ENCODE measurements around the gene INPP5F. TPM values are rescaled to one million over a fixed set of nuclear protein-coding genes. Genes with fewer than 3 reads are reported as not detected.

The INPP5F gene
- total and polyA plus RNA-seq, 2 experiments from 2014 or later, result 41.4 to 86.0 TPM

- H3K27me3 Mint-ChIP-seq (ENCODE audit: insufficient read depth, low read depth, poor library complexity), result no peaks in the 10 kb centered on the region
- H2AFZ ChIP-seq, result no peak overlapping the region
- peak; percentile 72 for DNase-seq (ENCODE audit: low spot score)
- H4K20me1 ChIP-seq (replicated peaks; ENCODE audit: insufficient read depth), result peaks cover 6% of the 10 kb centered on the region
- H3K4me3 Mint-ChIP-seq, result no peak overlapping the region
- peaks cover 4% of the 10 kb centered on the region; the same call in 2 of the 3 replicates for H3K9me3 Mint-ChIP-seq
- no peak for ATAC-seq
- H3K9me2 ChIP-seq (ENCODE audit: insufficient read depth), result no peaks in the 10 kb centered on the region
- H3K79me2 ChIP-seq (replicated peaks; ENCODE audit: insufficient read depth), result peaks cover 73% of the 10 kb centered on the region
- no peak for TF ChIP-seq EZH2 (IDR thresholded peaks at IDR 0.05; ENCODE audit: low read depth, unreplicated experiment)
- no peak for TF ChIP-seq ZNF114 (CRISPR knock-in tag; IDR thresholded peaks at IDR 0.05)
- no peak for TF ChIP-seq STAT1 (IDR thresholded peaks at IDR 0.05; ENCODE audit: unreplicated experiment)
- TF ChIP-seq ZNF331 (CRISPR knock-in tag; IDR thresholded peaks at IDR 0.05; ENCODE audit: low read depth), result no peak
- TF ChIP-seq CTCF (conservative IDR thresholded peaks at IDR 0.05; ENCODE audit: low read depth in 2 of 2), result peak in 1 of 2 experiments; percentile 83
- H3K4me1 Mint-ChIP-seq, result peaks cover 17% of the 10 kb centered on the region
- no peaks in the 10 kb centered on the region for H3K27me3 ChIP-seq (ENCODE audit: insufficient read depth)
- no peak overlapping the region for H3K4me2 ChIP-seq
- no peak overlapping the region for H3K27ac Mint-ChIP-seq
- 0 out of 2 replicates have a peak overlapping the region, but pooled peaks have one; percentile 2 for H3K27ac ChIP-seq (ENCODE audit: low read depth)
- no peaks in the 10 kb centered on the region for H3F3A ChIP-seq (replicated peaks; ENCODE audit: low read depth)
- H3K36me3 ChIP-seq (ENCODE audit: insufficient read depth), result peaks cover 8% of the 10 kb centered on the region
- peaks cover 15% of the 10 kb centered on the region; the same call in 1 of the 2 replicates for H3K4me1 ChIP-seq (ENCODE audit: insufficient read depth)
- H3K4me3 ChIP-seq, result no peak overlapping the region
- H3K36me3 Mint-ChIP-seq (ENCODE audit: low read depth), result peaks cover 42% of the 10 kb centered on the region
These were observed 133.8 kb downstream of the INPP5F start for GRCh38 chr10:119859420-119860258.

GRCh38 chr10:119860866-119861607, 135.2 kb downstream of the INPP5F start:
- no peaks in the 10 kb centered on the region for H3K27me3 ChIP-seq (ENCODE audit: insufficient read depth)
- peak overlapping the region; percentile 60; the same call in 1 of the 2 replicates for H3K27ac Mint-ChIP-seq

More at GRCh38 chr10:119860866-119861607, 135.2 kb downstream of the INPP5F start:
- TF ChIP-seq EZH2phosphoT487 (IDR thresholded peaks at IDR 0.05; ENCODE audit: unreplicated experiment), result no peak
- Mint-ChIP-seq H3K36me3 (ENCODE audit: low read depth) (peaks cover 43% of the 10 kb centered on the region), H3K27me3 (ENCODE audit: insufficient read depth, low read depth, poor library complexity) (no peaks in the 10 kb centered on the region), H3K9me3 (peaks cover 4% of the 10 kb centered on the region; the same call in 2 of the 3 replicates), H3K4me1 (peaks cover 17% of the 10 kb centered on the region), H3K4me3 (no peak overlapping the region; the same call in 2 of the 3 replicates)
- H3K4me3 ChIP-seq, result peak overlapping the region; percentile 22; the same call in 1 of the 2 replicates
- H3K4me1 ChIP-seq (ENCODE audit: insufficient read depth), result peaks cover 15% of the 10 kb centered on the region; the same call in 1 of the 2 replicates
- H3K9me2 ChIP-seq (ENCODE audit: insufficient read depth), result no peaks in the 10 kb centered on the region
- peak overlapping the region; percentile 49 for H3K4me2 ChIP-seq
- H4K20me1 ChIP-seq (replicated peaks; ENCODE audit: insufficient read depth), result peaks cover 9% of the 10 kb centered on the region
- no peak overlapping the region for H2AFZ ChIP-seq
- H3K79me2 ChIP-seq (replicated peaks; ENCODE audit: insufficient read depth), result peaks cover 87% of the 10 kb centered on the region
- no peak for ATAC-seq
- 0 out of 2 replicates have a peak, but pooled peaks cover 3% of the 10 kb centered on the region for H3K36me3 ChIP-seq (ENCODE audit: insufficient read depth)
- no peaks in the 10 kb centered on the region for H3F3A ChIP-seq (replicated peaks; ENCODE audit: low read depth)
- peak overlapping the region; percentile 71 for H3K27ac ChIP-seq (ENCODE audit: low read depth)
- DNase-seq (ENCODE audit: low spot score), result no peak
